SW480 (cell line): ENCODE data around the gene NPPC.
"Not testable (repeated sequence)": the region's sequence is repeated elsewhere in the genome, so short reads cannot be mapped to it uniquely, and the experiment has no call there.

Source experiments
- DNase-seq: peaks from one replicate; pipeline ENCODE4 v3.0.0-alpha.2; 2016; ENCODE audit warnings: low spot score

Gene NPPC, protein sequence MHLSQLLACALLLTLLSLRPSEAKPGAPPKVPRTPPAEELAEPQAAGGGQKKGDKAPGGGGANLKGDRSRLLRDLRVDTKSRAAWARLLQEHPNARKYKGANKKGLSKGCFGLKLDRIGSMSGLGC

DNA sequence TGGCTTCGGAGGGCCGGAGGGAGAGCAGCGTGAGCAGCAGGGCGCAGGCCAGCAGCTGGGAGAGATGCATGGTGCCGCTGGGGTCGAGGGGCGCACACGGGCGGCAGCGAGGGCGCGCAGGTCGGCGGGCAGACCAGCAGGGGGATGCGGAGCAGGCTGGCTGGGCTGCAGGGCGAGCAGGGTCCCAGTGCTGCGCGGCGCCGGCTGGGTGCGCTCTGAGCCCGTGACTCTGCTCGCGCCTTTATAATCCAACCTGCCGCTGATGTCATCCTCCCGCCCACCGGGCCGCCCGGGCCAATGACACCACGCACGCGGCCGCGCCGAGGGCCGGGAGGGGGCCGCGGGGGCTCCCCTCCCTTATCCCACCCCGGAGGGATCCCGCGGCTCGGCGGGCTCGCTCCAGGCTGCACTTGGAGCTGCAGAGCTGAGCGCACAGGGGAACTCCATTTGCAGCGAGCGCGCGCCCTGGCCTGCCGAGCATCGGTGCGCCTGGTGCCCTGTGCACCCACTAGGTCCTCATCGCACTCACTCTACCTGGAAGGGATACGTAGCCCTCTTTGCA lies at the start of gene NPPC:
TSS of gene NPPC (minus strand) at position 217 of the 562 bp plus-strand sequence. CDS start at position 70, 147 bp downstream.
- DNase-seq = peak; percentile 66

DNA sequence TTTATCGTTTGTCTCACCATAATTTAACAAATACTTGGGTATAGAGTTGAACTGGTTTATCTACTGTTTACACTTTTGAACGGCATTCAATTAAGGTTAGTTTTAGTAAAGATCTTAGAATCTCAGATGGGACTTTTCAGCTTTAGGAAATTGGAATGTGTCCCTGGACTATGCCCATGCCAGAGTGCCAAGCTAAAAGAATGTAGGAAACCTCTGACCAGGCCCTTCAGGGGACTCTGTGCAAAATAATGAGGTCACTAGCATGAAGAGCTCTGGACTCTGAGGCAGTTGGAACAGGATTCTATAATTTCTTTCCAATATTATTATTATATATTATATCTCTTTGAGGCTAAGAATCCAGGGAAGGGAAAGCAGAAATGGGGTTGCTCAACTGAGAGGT lies 48.8 kb upstream of the NPPC start:
- DNase-seq = no peak

DNA sequence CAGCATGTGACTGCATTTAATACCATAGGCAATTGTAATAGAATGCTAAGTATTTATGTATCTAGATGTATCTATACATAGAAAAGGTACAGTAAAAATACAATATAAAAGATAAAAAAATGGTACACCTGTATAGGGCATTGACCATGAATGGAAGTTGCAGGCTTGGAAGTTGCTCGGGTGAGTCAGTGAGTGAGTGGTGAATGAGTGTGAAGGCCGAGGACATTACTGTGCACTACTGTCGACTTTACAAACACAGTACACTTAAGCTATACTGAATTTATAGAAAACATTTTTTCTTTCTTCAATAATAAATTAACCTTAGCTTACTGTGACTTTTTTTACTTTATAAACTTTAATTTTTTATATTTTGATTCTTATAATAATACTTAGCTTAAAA lies 44.3 kb upstream of the NPPC start:
- no peak for DNase-seq

DNA sequence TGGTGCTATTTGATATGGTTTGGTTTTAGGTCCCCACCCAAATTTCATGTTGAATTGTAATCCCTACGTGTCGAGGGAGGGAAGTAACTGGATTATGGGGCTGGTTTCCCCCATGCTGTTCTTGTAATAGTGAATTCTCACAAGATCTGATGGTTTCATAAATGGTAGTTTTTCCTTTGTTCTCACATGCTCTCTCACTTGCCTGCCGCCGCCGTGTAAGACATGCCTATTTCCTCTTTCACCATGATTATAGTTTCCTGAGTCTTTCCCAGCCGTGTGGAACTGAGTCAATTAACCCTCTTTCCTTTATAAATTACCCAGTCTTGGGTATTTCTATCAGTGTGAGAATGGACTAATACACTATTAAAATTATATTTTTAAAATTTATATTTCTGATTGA lies 42.6 kb upstream of the NPPC start:
- no peak for DNase-seq

DNA sequence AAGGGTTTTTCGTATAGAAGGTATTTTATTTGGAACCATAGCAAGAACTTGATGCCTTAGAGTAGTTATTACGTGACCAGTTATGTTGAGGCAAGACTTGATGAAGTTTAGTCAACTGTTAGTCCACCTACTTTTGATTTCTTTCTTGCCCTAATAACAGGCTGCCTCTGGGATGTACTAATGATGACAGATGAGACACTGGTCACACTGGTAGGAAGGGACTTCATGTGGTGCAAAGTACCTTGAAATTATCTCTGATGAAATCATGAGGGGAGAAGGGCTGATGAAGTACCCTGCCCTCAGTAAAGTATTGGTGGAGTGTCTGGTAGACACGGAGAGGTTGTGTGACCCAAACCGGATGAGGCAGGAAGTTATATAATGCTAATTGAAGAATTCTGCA lies 40.7 kb upstream of the NPPC start:
- DNase-seq = no peak

DNA sequence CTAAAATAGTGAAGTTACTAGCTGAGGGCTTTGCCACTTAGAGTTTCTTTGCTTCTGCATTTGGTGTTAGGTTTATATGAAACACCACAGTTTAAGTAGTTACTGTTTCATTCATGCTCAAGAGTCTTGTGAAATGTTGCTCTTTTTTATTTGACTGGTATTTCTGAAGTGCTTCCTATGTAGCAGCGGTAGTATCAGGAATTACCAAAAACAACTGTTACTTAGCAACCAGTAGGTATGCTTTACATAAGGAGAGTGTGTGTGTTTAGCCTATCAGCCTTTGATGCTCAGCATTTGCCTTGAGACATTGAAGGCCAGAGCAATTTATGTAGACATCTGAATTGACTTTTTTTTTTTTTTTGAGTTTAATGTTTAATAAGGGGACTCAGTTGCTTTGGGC lies 38.9 kb upstream of the NPPC start:
- no peak for DNase-seq

DNA sequence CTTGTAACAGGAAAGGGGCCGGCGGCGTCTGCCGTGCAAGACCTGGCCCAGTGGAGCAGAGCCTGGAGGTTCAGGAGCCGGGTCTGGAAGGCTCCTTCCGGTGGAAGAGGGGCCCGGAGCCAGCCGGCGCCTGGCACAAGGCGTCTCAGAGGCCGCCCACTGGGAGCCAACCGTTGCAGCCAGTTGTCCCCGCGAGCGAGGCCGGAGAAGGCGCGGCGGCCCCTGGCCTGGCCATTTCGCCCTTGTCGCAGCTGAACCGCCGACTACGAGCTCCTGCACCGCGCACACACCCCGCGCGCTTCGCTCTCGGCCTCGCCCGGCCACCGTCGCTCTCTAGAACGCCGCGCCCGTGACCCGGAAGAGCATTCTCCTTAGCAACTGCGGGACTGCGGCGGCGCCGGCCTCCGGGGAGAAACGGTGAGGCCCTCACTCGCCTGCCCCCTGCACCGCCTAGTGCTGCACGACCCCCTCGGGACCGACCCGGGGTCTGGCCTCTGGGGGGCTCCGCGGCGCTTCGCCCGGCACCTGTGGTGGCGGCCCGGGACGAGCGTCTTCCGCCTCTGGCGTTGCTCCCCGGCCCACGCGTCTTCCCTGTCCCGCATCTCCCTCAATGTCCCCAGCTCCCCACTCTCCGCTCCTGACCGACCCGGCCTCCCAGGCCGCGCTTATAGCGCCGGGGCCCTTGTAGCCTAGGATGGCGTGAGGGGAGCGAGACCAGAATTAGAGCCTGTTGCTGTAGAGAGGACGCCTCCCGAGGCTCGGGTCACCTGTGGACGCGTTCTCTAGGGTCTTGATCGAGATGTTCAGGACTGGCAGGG lies 35.4 kb upstream of the NPPC start, which contains the start of gene DIS3L2:
TSS of gene DIS3L2 (plus strand) at position 365 of the 818 bp plus-strand sequence. CDS start 53,215 bp downstream, outside the sequence.
- peak; percentile 78 for DNase-seq

DNA sequence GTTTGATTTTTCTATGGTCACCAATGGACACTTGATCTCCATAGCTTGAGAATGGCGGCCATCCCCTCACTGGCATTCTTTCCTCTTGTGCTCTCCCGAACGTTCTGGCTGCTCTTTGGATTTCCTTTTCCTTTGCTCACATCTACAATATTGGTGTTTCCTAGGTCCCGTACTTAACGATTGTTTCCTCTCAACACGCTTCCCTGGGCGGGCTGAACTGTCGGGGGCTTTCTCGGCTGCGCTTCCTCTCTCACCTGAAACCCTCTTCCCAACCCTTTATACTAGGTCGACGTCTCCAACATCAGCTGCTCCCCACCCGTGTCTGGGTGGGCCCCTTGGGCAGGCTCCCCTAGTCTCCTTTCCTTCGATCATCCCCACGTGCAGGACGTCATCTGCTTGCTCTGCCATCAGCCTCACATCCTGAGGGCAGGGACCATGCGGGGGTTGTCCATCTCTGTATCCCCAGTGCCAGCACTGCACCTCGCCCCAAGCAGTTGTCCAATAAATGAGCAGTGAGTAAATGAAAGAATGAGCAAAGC lies 34.7 kb upstream of the NPPC start:
- no peak for DNase-seq

DNA sequence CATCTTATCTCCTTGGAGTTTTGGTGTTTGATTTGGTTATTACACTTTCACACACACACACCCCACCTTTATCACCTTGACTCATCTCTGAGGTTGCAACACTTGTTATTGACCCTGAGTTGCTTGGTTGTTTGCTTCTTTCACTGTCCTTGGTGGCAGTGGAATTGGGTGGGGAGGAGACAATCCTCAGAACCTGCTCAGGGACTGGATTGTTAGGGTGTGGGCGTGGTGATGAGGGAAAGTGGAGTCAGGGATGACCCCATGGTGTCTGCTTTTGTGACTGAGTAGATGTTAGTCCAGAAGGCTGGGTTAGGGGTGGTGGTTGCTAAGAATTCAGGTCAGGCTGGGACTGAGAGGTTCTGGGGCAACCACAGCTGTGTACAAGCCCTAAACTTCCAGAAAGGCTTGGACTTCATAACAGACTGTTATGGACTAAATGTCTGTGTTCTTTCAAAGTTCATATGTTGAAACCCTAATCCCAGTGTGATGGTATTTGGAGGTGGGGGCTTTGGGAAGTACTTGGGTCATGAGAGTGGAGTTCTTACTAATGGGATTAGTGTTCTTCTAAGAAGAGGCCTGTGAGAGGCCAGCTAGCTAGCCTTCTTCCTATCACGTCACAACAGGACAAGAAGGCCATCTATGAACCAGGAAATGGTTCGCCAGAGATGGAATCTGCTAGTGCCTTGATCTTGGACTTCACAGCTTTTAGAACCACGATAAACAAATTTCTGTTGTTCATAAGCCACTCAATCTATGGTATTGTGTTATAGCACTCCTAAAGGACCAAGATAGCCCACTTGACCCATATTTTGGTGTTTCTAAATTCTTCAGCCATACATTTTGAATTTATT lies 31.9 kb upstream of the NPPC start:
- DNase-seq = no peak

DNA sequence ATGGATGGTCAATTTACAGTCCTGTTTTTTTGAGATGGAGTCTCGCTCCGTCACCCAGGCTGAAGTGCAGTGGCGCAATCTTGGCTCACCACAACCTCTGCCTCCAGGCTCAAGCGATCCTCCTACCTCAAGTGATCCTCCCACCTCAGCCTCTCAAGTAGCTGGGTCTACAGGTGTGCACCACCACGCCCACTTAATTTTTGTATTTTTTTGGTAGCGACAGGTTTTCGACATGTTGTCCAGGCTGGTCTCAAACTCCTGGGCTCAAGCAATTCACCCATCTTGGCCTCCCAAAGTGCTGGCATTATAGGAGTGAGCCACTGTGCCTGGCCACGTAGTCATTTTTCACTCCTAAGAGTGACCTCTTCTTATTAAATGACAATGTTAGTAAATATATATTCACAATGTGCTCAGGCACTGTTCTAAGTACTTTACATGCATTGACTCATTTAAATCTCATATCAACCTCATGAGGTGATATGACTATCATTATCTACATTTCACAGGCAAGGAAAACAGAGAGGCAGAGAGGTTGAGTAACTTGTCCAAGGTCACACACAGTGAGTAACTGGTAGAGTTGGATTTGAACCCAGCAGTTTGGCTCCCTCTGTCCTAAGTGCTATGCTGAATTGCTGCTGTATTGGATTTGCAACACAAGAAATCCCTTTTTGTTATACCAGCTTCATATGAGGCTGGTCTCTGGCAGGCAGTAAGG lies 29.7 kb upstream of the NPPC start:
- DNase-seq = no peak

DNA sequence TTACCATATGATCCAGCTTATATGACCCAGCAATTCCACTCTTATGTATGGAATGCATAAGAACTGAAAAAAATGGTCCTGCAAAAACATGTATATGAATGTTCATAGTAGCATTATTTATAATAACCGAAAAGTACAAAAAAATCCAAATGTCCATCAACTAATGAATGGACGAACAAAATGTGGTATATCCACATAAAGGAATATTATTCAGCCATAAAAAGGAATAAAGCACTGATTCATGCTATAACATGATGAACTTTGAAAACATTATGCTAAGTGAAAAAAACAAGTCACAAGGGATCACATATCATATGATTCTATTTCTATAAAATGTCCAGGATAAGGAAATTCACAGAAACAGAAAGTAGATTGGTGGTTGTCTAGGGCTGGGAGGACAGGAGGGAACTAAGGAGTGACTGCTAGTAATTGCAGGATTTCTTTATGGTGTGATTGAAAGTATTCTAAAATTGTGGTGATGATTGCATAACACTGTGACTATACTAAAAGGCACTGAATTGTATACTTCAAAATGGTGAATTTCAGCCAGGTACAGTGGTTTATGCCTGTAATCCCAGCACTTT lies 25.3 kb upstream of the NPPC start:
- DNase-seq = no peak

DNA sequence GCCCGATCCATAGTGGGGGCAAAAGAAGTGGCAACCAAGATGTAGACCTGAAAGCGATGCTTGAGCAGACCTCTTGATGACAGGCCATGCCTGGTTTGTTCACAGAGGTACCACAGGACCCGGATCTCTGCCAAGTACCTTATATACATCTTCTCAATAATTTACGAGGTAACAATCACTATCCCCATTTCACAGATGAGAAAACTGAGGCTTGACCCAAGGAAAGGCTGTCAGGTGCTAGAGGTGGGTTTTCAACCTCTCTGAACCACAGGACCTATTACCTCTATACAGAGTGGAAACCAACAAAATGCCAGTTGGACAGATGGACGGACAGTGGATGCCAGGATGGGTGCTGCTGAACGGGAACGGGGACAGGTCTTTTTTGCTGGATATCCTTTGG lies 21.5 kb upstream of the NPPC start:
- DNase-seq = no peak

DNA sequence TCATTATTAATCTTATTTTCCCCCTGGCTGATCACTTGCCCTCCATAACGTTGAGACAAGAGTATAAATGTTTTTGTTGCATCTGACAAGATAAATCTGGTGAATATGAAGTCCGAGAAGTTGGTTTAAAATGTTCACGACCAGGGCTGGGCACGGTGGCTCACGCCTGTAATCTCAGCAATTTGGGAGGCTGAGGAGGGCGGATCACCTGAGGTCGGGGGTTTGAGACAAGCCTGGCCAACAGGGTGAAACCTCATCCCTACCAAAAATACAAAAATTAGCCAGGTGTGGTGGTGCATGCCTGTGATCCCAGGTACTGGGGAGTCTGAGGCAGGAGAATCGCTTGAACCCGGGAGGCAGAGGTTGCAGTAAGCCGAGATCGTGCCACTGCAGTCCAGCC lies 20.9 kb upstream of the NPPC start:
- not testable (repeated sequence) for DNase-seq

DNA sequence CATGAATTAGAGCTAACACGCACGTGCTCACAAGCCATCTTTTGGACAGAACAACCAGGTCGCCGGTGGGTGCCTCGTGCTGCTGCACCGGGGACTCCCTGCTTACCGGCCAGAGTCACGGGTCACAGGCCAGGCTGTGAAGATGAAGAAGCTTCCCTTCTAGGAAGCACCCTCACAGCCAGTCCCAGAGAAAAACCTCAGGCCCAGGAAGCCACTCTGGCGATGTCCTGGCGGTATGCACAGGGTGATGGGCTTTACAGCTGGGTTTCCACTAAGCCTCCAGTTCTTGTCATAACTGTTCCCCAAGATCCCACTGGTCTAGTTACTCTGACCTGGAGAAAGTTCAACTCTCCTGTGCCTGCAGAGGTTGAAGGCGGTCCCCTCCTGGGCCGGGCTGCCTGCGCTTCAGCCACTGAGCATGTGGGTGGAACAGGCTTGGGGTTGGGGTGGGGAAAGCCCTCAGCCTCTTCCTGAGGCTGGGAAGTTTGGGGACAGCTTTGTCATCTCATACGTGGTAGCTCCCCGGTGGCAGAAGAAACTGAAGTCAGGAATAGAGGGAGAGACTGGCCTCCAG lies 20.1 kb upstream of the NPPC start:
- DNase-seq = no peak

DNA sequence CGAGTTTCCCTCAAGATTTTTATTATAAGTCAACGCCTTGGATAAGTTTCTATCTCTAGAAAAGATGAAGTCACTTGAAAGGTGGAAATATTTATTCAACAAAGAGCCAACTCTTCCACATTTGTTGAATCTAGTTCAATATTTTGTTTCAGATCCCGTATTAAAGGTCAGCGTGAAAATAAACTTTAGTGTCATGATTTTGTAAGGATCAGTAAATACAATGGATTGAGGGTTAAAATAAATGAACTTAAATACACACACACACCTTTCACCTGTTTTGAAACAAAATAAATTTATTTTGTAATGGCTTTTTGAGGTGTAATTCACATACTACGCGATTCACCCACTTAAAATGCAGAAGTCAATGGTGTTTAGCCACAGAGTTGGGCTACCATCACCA lies 16.0 kb upstream of the NPPC start:
- no peak for DNase-seq

DNA sequence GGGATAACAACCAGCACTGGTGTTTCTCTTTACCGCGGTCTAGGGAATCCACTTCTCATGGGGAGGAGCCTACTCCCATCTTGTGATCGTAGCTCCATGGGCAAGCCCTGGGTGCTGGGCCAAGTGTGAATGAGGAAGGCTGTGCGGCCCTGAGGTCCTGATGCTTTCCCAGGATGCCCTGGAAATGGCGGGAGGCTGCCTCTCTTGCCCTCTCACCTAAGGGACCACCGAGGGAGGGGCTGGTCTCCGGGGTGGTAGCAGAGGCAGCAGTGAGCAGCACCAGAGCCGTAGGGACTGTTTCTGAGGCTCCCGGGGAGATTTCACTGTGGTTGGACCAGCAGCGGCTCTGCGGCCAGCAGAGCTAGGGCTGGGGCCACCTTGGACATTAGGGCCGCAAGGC lies 15.5 kb upstream of the NPPC start:
- no peak for DNase-seq

DNA sequence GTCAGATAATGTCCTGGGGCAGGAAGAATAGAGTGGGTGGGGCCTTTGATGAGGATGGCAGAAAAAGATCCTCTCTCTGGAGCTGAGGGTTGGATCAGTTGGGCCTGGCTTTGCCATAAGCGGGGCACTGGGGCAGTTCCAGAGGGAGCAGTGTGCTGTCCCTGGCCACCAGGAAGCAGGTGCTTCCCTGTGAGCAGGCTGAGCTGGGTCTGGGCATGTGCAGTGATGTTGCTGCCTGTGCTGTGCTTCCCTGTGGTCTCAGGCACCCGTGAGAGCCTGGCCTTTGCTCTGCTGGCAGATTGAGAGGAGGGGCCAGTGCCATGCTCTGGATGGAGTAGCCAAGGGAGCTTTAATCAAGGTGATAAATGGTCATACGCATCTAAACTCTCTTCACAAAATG lies 14.6 kb upstream of the NPPC start:
- DNase-seq = no peak

DNA sequence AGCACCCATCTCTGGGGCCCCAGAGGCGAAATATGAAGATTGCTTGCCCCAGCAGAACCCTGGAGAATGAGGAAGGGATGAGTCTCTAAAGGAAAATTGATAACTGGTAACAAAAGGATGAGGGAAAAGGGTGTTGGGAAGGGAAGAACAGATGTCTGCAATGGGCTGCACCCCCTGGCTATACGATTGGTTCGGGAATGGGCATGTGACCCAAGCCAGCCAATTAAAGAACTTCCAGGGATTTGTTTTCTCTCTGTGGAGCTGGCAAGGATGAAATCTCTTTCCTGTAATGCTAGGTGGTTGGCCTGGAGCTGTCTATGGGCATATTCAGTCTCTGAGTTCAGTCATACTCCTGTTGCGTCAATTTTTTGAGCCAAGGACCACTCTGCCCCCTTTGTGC lies 12.8 kb upstream of the NPPC start:
- no peak for DNase-seq

DNA sequence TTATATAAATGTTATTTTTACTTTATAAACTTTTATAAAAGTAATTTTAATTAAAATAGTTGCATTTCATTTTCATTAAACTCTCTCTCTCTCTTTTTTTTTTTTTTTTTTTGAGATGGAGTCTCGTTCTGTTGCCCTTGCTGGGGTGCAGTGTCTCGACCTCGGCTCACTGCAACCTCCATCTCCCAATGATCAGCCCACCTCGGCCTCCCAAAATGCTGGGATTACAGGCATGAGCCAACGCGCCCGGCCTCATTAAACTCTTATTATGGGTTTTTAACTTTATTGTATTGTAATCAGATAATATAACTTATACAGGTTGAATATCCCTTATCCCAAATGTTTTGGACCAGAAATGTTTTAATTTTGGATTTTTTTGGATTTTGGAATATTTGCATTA lies 10.9 kb upstream of the NPPC start:
- no peak for DNase-seq

DNA sequence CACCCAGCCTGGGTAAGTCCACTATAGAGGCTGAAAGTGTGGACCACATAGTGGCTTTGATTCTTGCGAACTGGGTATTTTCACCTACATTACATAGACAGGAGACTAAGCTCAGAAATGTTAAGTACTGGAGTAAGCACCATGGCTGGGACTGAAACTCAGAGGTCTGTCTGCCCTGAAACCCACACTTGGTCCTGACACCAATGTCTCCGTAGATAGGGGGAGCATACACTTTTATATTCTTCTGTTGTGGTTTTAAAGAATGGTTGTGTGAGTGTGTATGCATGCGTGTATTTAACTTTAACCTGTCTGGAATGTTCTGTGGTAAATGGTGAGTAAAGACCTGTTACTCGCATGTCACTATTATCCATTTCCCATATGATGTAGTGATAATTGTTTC lies 10.3 kb upstream of the NPPC start:
- peak; percentile 92 for DNase-seq

DNA sequence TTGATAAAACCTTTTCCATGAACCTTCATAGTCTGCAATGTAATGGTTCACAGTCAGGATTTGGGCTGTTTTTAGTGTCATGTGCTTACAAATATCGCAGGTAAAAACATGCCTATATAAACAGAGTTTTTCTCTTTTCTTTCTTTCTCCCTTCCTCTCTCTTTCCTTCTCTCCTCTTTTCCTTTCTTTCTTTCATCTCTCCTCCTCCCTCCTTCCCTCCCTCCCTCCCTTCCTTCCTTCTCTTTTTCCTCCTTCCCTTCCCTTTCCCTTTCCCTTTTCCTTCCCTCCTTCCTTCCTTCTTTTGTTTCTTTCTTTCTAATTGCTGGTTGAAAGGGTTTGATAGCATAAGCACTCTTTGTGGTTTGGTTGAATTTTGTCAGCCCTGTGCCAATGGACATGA lies 9.6 kb upstream of the NPPC start:
- no peak for DNase-seq
